PC-9 (cell line): ENCODE measurements around the gene RYR3.

Source experiments
- CTCF ChIP-seq: fragments of 200-600 bp; sonication (generic); conservative IDR thresholded peaks from 2 replicates; pipeline ENCODE4 v1.6.1; 2017; ENCODE audit warnings: mixed run types, antibody characterized with exemption, mild to moderate bottlenecking, moderate library complexity
- EZH2 ChIP-seq: fragments of 200-600 bp; sonication (generic); IDR thresholded peaks from 2 replicates; pipeline ENCODE4 v1.8.0; 2017; ENCODE audit warnings: antibody characterized with exemption, low read depth

GRCh38 chr15:33324609-33325008, 13.8 kb downstream of the RYR3 start:
- TF ChIP-seq CTCF (no peak), EZH2 (no peak)
